Measurements from ENCODE around the gene AADACL3. TPM values are rescaled to one million over a fixed set of nuclear protein-coding genes. Genes with fewer than 3 reads are reported as not detected.

Gene AADACL3
- total and polyA plus RNA-seq, 8 donors: not detected

- Histone ChIP-seq H3K9me3 (no peaks in the 10 kb centered on the region), H3K36me3 (no peaks in the 10 kb centered on the region), H3K4me1 (no peaks in the 10 kb centered on the region), H3K27ac (no peak overlapping the region), H3K4me3 (no peak overlapping the region), H3K27me3 (peaks cover 0 to 49% of the 10 kb centered on the region in 2 donors)
- ATAC-seq (no peak), DNase-seq (no peak)
- intact Hi-C loops (cut with DNase I): no loop called here
- no peak for TF ChIP-seq CTCF (IDR thresholded peaks at IDR 0.05)
Observed at GRCh38 chr1:12772520-12772919, 56.6 kb downstream of the AADACL3 start.

- no peaks in the 10 kb centered on the region for H3K36me3 ChIP-seq
- TF ChIP-seq CTCF (IDR thresholded peaks at IDR 0.05): no peak
- ATAC-seq (no peak), DNase-seq (no peak)
- no peak within 1 kb of the TSS for H3K27ac ChIP-seq
- H3K9me3 ChIP-seq: no peaks in the 10 kb centered on the region
- no peak within 1 kb of the TSS for H3K4me3 ChIP-seq
- intact Hi-C loops (cut with DNase I): no loop called here
- no peaks in the 10 kb centered on the region for H3K4me1 ChIP-seq
- peaks cover 0 to 40% of the 10 kb centered on the region in 2 donors for H3K27me3 ChIP-seq
Observed at GRCh38 chr1:12773438-12773837, 57.5 kb downstream of the AADACL3 start, which contains the start of gene PRAMEF12. Gene PRAMEF12, plus strand, starts transcription at chr1:12773738. Its CDS starts 1,130 bp downstream, at chr1:12774868.

GRCh38 chr1:12774801-12775345 lies 59.0 kb downstream of the AADACL3 start:
- DNase-seq (no peak), ATAC-seq (no peak)
- H3K4me1 ChIP-seq: no peaks in the 10 kb centered on the region
- H3K4me3 ChIP-seq: no peak overlapping the region
- intact Hi-C loops (cut with DNase I): no loop called here
- no peaks in the 10 kb centered on the region for H3K36me3 ChIP-seq
- H3K27ac ChIP-seq: no peak overlapping the region
- peaks cover 0 to 30% of the 10 kb centered on the region in 2 donors for H3K27me3 ChIP-seq
- H3K9me3 ChIP-seq: no peaks in the 10 kb centered on the region
- no peak for TF ChIP-seq CTCF (IDR thresholded peaks at IDR 0.05)

- H3K4me3 ChIP-seq: no peak overlapping the region
- H3K4me1 ChIP-seq: no peaks in the 10 kb centered on the region
- DNase-seq (no peak), ATAC-seq (no peak)
- H3K27me3 ChIP-seq: peaks cover 0 to 24% of the 10 kb centered on the region in 2 donors
- no peaks in the 10 kb centered on the region for H3K36me3 ChIP-seq
- intact Hi-C loops (cut with DNase I): no loop called here
- no peaks in the 10 kb centered on the region for H3K9me3 ChIP-seq
- H3K27ac ChIP-seq: no peak overlapping the region
- TF ChIP-seq CTCF (IDR thresholded peaks at IDR 0.05): no peak
Observed at GRCh38 chr1:12775443-12775842, 59.5 kb downstream of the AADACL3 start.

GRCh38 chr1:12776801-12777557 lies 61.1 kb downstream of the AADACL3 start:
- Histone ChIP-seq H3K27me3 (peaks cover 0 to 10% of the 10 kb centered on the region in 2 donors), H3K36me3 (no peaks in the 10 kb centered on the region), H3K9me3 (no peaks in the 10 kb centered on the region), H3K4me3 (no peak overlapping the region), H3K4me1 (no peaks in the 10 kb centered on the region), H3K27ac (no peak overlapping the region)
- DNase-seq (no peak), ATAC-seq (no peak)
- intact Hi-C loops (cut with DNase I): no loop called here
- TF ChIP-seq CTCF (IDR thresholded peaks at IDR 0.05): no peak

Other genes with a start within 250 kb of the AADACL3 start
- 100 to 1,000 TPM in 1 of 2 donors, 10 to 100 TPM in 1; 53.6 to 120 TPM for gene DHRS3, start 97.9 kb upstream of the AADACL3 start, total RNA-seq
- 10 to 100 TPM; 37.3 to 44.9 (median 40.6) TPM for gene DHRS3, start 97.9 kb upstream of the AADACL3 start, polyA plus RNA-seq (ENCODE audit: insufficient read length in 6 of 6)
- gene AADACL4, start 72.0 kb upstream of the AADACL3 start, total RNA-seq: not detected
- under 1 TPM in 2 of 6 donors, not detected in 4; 0.10 to 0.11 TPM for gene AADACL4, start 72.0 kb upstream of the AADACL3 start, polyA plus RNA-seq (ENCODE audit: insufficient read length in 6 of 6)
- gene CFAP107, start 30.1 kb downstream of the AADACL3 start, total RNA-seq: 1 to 10 TPM in 1 of 2 donors, not detected in 1; 1.1 TPM
- 1 to 10 TPM in 4 of 6 donors, under 1 TPM in 2; 0.18 to 2.8 (median 1.8) TPM for gene CFAP107, start 30.1 kb downstream of the AADACL3 start, polyA plus RNA-seq (ENCODE audit: insufficient read length in 6 of 6)
- not detected for gene PRAMEF12, start 57.6 kb downstream of the AADACL3 start, total RNA-seq
- not detected for gene PRAMEF12, start 57.6 kb downstream of the AADACL3 start, polyA plus RNA-seq (ENCODE audit: insufficient read length in 6 of 6)
- not detected for gene PRAMEF1, start 75.3 kb downstream of the AADACL3 start, total RNA-seq
- not detected for gene PRAMEF1, start 75.3 kb downstream of the AADACL3 start, polyA plus RNA-seq (ENCODE audit: insufficient read length in 6 of 6)
- gene PRAMEF11, start 115.3 kb downstream of the AADACL3 start, total RNA-seq: not detected
- not detected for gene PRAMEF11, start 115.3 kb downstream of the AADACL3 start, polyA plus RNA-seq (ENCODE audit: insufficient read length in 6 of 6)
- not detected for gene HNRNPCL1, start 132.6 kb downstream of the AADACL3 start, total RNA-seq
- under 1 TPM in 5 of 6 donors, not detected in 1; 0.20 to 0.35 (median 0.31) TPM for gene HNRNPCL1, start 132.6 kb downstream of the AADACL3 start, polyA plus RNA-seq (ENCODE audit: insufficient read length in 6 of 6)
- not detected for gene PRAMEF2, start 141.0 kb downstream of the AADACL3 start, total RNA-seq
- not detected for gene PRAMEF2, start 141.0 kb downstream of the AADACL3 start, polyA plus RNA-seq (ENCODE audit: insufficient read length in 6 of 6)
- gene PRAMEF4, start 170.1 kb downstream of the AADACL3 start, total RNA-seq: not detected
- not detected for gene PRAMEF4, start 170.1 kb downstream of the AADACL3 start, polyA plus RNA-seq (ENCODE audit: insufficient read length in 6 of 6)
- not detected for gene PRAMEF10, start 182.2 kb downstream of the AADACL3 start, total RNA-seq
- not detected for gene PRAMEF10, start 182.2 kb downstream of the AADACL3 start, polyA plus RNA-seq (ENCODE audit: insufficient read length in 6 of 6)
- not detected for gene PRAMEF7, start 200.5 kb downstream of the AADACL3 start, total RNA-seq
- not detected for gene PRAMEF7, start 200.5 kb downstream of the AADACL3 start, polyA plus RNA-seq (ENCODE audit: insufficient read length in 6 of 6)
- gene PRAMEF6, start 231.5 kb downstream of the AADACL3 start, total RNA-seq: not detected
- gene PRAMEF6, start 231.5 kb downstream of the AADACL3 start, polyA plus RNA-seq (ENCODE audit: insufficient read length in 6 of 6): not detected

Measured in left lung (tissue), 10 donors.